ENCODE measurements around the gene IPO5. TPM values are rescaled to one million over a fixed set of nuclear protein-coding genes. Genes with fewer than 3 reads are reported as not detected.

IPO5 gene
- total RNA-seq, 2 donors from 2014 or later: 110 to 131 TPM

DNA sequence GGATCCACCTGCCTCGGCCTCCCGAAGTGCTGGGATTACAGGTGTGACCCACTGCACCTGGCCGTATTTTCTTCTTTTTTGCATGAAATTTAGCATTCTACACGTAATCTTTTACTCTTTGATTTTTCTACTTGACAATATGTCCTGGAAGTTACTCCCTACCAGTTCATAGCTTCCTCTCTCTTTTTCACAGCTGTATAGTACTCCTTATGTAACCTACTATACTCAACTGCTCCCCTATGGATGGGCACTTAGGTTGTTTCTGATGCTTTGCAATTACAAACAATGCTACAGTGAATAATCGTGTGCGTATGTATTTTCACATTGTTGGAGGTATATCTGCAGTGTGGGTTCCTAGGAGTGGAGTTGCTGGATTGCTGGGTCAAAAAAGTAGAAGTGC is 98.9 kb downstream of the IPO5 start:
- Histone ChIP-seq H3K9me3 (no peaks in the 10 kb centered on the region), H3K27me3 (replicated peaks; ENCODE audit: insufficient read depth) (no peaks in the 10 kb centered on the region), H3K27ac (no peak overlapping the region), H3K36me3 (no peaks in the 10 kb centered on the region), H3K4me3 (no peak overlapping the region), H3K4me1 (ENCODE audit: control insufficient read depth in 1 of 2, low read depth in 2 of 2) (no peaks in the 10 kb centered on the region)
- ATAC-seq (ENCODE audit: insufficient number of reproducible peaks, low FRiP score, low read depth) (no peak), DNase-seq (ENCODE audit: low spot score) (no peak)
- TF ChIP-seq, protein P1, sequence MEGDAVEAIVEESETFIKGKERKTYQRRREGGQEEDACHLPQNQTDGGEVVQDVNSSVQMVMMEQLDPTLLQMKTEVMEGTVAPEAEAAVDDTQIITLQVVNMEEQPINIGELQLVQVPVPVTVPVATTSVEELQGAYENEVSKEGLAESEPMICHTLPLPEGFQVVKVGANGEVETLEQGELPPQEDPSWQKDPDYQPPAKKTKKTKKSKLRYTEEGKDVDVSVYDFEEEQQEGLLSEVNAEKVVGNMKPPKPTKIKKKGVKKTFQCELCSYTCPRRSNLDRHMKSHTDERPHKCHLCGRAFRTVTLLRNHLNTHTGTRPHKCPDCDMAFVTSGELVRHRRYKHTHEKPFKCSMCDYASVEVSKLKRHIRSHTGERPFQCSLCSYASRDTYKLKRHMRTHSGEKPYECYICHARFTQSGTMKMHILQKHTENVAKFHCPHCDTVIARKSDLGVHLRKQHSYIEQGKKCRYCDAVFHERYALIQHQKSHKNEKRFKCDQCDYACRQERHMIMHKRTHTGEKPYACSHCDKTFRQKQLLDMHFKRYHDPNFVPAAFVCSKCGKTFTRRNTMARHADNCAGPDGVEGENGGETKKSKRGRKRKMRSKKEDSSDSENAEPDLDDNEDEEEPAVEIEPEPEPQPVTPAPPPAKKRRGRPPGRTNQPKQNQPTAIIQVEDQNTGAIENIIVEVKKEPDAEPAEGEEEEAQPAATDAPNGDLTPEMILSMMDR (IDR thresholded peaks at IDR 0.05): no peak

DNA sequence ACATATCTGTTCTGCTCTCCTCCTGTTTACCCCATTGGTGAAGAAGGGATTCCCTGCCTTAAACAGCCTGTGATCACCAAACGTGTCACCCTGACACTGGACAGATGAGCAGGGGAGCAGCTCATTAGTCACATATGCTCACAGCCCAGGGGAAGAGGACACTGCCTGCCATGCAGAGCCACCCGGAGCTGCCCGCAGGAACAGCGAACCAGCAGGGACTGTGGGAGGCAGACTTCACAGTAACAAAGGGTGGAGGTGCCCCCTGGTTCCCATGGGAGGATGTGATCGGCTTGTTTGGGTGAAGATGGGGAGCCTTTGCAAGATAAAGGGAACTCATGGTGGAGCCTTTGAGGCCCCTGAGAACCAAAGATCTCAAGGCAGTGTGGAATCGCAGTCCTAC is 100.8 kb downstream of the IPO5 start:
- H3K9me3 ChIP-seq: no peaks in the 10 kb centered on the region
- no peak overlapping the region for H3K27ac ChIP-seq
- H3K4me1 ChIP-seq (ENCODE audit: control insufficient read depth in 1 of 2, low read depth in 2 of 2): no peaks in the 10 kb centered on the region
- H3K27me3 ChIP-seq (replicated peaks; ENCODE audit: insufficient read depth): no peaks in the 10 kb centered on the region
- TF ChIP-seq, protein P1 (IDR thresholded peaks at IDR 0.05): no peak
- no peak for DNase-seq (ENCODE audit: low spot score)
- H3K4me3 ChIP-seq: no peak overlapping the region
- H3K36me3 ChIP-seq: no peaks in the 10 kb centered on the region
- ATAC-seq (ENCODE audit: insufficient number of reproducible peaks, low FRiP score, low read depth): no peak

DNA sequence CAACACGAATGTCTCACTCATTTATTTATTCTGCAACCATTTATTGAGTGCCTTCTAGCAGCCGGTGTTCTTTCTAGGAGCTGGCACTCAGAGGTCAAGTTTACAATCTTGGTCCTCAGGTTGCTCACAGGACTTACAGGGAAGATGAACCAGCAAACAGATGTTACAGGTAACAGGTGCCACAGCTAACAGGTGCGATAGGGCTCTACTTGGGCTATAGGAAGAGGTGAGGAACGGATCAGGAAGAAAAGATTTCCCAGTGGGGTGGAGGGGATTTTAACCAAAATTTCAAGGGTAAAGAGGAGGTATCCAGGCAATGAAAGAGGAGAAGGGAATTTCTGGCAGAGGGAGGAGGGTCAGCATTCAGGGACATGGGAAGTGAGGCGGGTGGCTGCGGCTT is 102.1 kb downstream of the IPO5 start:
- ATAC-seq (ENCODE audit: insufficient number of reproducible peaks, low FRiP score, low read depth) (no peak), DNase-seq (ENCODE audit: low spot score) (no peak)
- Histone ChIP-seq H3K36me3 (no peaks in the 10 kb centered on the region), H3K4me3 (no peak overlapping the region), H3K27ac (no peak overlapping the region), H3K9me3 (no peaks in the 10 kb centered on the region), H3K27me3 (replicated peaks; ENCODE audit: insufficient read depth) (no peaks in the 10 kb centered on the region), H3K4me1 (ENCODE audit: control insufficient read depth in 1 of 2, low read depth in 2 of 2) (no peaks in the 10 kb centered on the region)
- TF ChIP-seq, protein P1 (IDR thresholded peaks at IDR 0.05): no peak

DNA sequence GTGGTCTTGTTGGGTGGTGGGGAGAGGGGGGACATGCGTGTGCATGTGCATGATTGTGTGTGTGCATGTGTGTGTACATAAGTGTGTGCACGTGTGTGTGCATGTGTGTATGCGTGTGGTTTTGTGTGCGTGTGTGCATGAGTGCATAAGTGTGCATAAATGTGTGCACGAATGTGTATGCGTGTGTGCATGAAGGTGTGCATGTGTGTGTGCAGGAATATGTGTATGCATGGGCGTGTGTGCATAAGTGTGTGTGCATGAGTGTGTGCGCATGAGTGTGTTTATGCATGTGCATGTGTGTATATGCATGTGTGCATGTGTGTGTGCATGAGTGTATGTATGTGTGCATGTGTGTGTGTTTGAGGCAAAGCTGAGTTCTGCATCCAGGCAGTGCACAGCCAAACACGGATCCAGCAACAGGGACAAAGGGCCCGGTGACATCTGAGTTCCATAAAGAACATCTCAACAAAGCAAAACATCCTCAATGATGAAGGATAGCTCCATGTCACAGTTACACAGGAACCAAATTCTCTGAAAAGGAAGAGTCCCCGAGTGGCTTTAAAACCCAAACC is 103.5 kb downstream of the IPO5 start:
- DNase-seq (ENCODE audit: low spot score) (no peak), ATAC-seq (ENCODE audit: insufficient number of reproducible peaks, low FRiP score, low read depth) (no peak)
- TF ChIP-seq, protein P1 (IDR thresholded peaks at IDR 0.05): no peak

DNA sequence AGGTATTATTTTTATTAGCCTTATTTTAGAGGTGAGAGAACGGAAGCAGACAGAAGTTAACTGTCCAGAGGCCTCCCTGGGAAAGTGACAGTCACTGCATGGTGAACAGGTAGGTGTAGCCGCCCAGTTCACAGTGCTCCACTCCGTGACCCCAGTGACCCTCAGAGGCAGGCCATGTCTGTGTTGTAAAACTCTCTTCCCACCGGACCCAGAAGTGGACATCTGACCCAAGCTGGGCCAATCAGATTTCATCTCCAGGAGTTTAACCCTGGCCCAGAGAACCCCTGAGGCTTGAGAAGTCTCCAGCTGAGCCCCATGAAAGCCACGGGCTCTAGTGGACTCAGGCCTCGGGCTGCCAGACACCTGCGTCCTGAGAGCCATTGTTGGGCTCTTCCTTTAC is 105.8 kb downstream of the IPO5 start:
- Histone ChIP-seq H3K4me3 (no peak overlapping the region), H3K27ac (no peak overlapping the region), H3K4me1 (ENCODE audit: control insufficient read depth in 1 of 2, low read depth in 2 of 2) (no peaks in the 10 kb centered on the region), H3K36me3 (no peaks in the 10 kb centered on the region), H3K9me3 (no peaks in the 10 kb centered on the region), H3K27me3 (replicated peaks; ENCODE audit: insufficient read depth) (no peaks in the 10 kb centered on the region)
- TF ChIP-seq, protein P1 (IDR thresholded peaks at IDR 0.05): no peak
- no peak for DNase-seq (ENCODE audit: low spot score)
- ATAC-seq (ENCODE audit: insufficient number of reproducible peaks, low FRiP score, low read depth): no peak

More for the DNA sequence above, 103.5 kb downstream of the IPO5 start:
- H3K9me3 ChIP-seq: no peaks in the 10 kb centered on the region
- H3K4me1 ChIP-seq (ENCODE audit: control insufficient read depth in 1 of 2, low read depth in 2 of 2): no peaks in the 10 kb centered on the region
- no peak overlapping the region for H3K4me3 ChIP-seq
- no peaks in the 10 kb centered on the region for H3K36me3 ChIP-seq
- no peak overlapping the region for H3K27ac ChIP-seq
- H3K27me3 ChIP-seq (replicated peaks; ENCODE audit: insufficient read depth): no peaks in the 10 kb centered on the region
